Ecto neural progenitor cell (in vitro differentiated cells): Measurements from ENCODE around the gene PIPOX.
A peak's percentile ranks its signal among the peaks of the same experiment; 100 is the strongest.

Experiments used
- DNase-seq: peaks from one replicate; pipeline ENCODE4 v3.0.0-alpha.2; 2018; ENCODE audit warnings: low spot score

Gene PIPOX

GRCh38 chr17:29048440-29049368 is 5.8 kb downstream of the PIPOX start:
- DNase-seq: peak; percentile 83

- no peak for DNase-seq
Measured at GRCh38 chr17:29049541-29050145, 6.7 kb downstream of the PIPOX start.

- no peak for DNase-seq
Measured at GRCh38 chr17:29050176-29050575, 7.2 kb downstream of the PIPOX start.

- DNase-seq: peak; percentile 90
Measured at GRCh38 chr17:29051194-29051593, 8.3 kb downstream of the PIPOX start.

GRCh38 chr17:29051731-29052130 is 8.8 kb downstream of the PIPOX start:
- DNase-seq: no peak

GRCh38 chr17:29054835-29055234 is 11.9 kb downstream of the PIPOX start:
- DNase-seq: no peak

- no peak for DNase-seq
Measured at GRCh38 chr17:29057361-29057760, 14.4 kb downstream of the PIPOX start.

GRCh38 chr17:29058391-29058790 is 15.4 kb downstream of the PIPOX start:
- DNase-seq: no peak

- DNase-seq: no peak
Measured at GRCh38 chr17:29059281-29059680, 16.3 kb downstream of the PIPOX start.

- DNase-seq: no peak
Measured at GRCh38 chr17:29060475-29060874, 17.5 kb downstream of the PIPOX start.

- no peak for DNase-seq
Measured at GRCh38 chr17:29061036-29061435, 18.1 kb downstream of the PIPOX start.

GRCh38 chr17:29062215-29062614 is 19.3 kb downstream of the PIPOX start:
- DNase-seq: no peak

GRCh38 chr17:29063992-29064391 is 21.1 kb downstream of the PIPOX start:
- DNase-seq: no peak

GRCh38 chr17:29066047-29066446 is 23.1 kb downstream of the PIPOX start:
- DNase-seq: no peak

GRCh38 chr17:29066606-29067005 is 23.7 kb downstream of the PIPOX start:
- DNase-seq: no peak

GRCh38 chr17:29068818-29069217 is 25.9 kb downstream of the PIPOX start:
- no peak for DNase-seq

GRCh38 chr17:29069526-29070041 is 26.6 kb downstream of the PIPOX start:
- no peak for DNase-seq

- DNase-seq: no peak
Measured at GRCh38 chr17:29070308-29070707, 27.4 kb downstream of the PIPOX start.

GRCh38 chr17:29070781-29071180 is 27.8 kb downstream of the PIPOX start:
- no peak for DNase-seq

GRCh38 chr17:29071303-29071702 is 28.4 kb downstream of the PIPOX start:
- no peak for DNase-seq

- no peak for DNase-seq
Measured at GRCh38 chr17:29073045-29073444, 30.1 kb downstream of the PIPOX start.

- no peak for DNase-seq
Measured at GRCh38 chr17:29073520-29073919, 30.6 kb downstream of the PIPOX start.

GRCh38 chr17:29074488-29074887 is 31.5 kb downstream of the PIPOX start:
- no peak for DNase-seq
